Measurements from ENCODE around the gene PGA5.

- TF ChIP-seq CTCF (conservative IDR thresholded peaks at IDR 0.05; ENCODE audit: low read length): no peak
- no peak for TF ChIP-seq EZH2phosphoT487 (IDR thresholded peaks at IDR 0.05; ENCODE audit: borderline replicate concordance)
Observed at GRCh38 chr11:61194981-61195695, 45.8 kb upstream of the PGA5 start.

Measured in Loucy (cell line).